Measurements from ENCODE around the gene MTX1.
"Not testable (repeated sequence)": the region's sequence is repeated elsewhere in the genome, so short reads cannot be mapped to it uniquely, and the experiment has no call there.

The MTX1 gene

GRCh38 chr1:155208541-155209311 lies at the start of gene MTX1:
Gene MTX1, plus strand, starts transcription at chr1:155208695. Its CDS starts 110 bp downstream, at chr1:155208805.
- peak; percentile 65 for DNase-seq

- DNase-seq = no peak
Measured at GRCh38 chr1:155158991-155159390, 49.5 kb upstream of the MTX1 start.

- DNase-seq = peak; percentile 18
Measured at GRCh38 chr1:155160128-155160527, 48.4 kb upstream of the MTX1 start.

- not testable (repeated sequence) for DNase-seq
Measured at GRCh38 chr1:155162631-155163030, 45.9 kb upstream of the MTX1 start.

GRCh38 chr1:155163785-155164184 lies 44.7 kb upstream of the MTX1 start:
- DNase-seq = not testable (repeated sequence)

GRCh38 chr1:155164625-155165024 lies 43.9 kb upstream of the MTX1 start:
- not testable (repeated sequence) for DNase-seq

- DNase-seq = no peak
Measured at GRCh38 chr1:155166051-155166470, 42.4 kb upstream of the MTX1 start.

GRCh38 chr1:155166471-155167165 lies 41.9 kb upstream of the MTX1 start:
- peak; percentile 61 for DNase-seq

- peak; percentile 76 for DNase-seq
Measured at GRCh38 chr1:155167166-155168104, 41.1 kb upstream of the MTX1 start.

- DNase-seq = not testable (repeated sequence)
Measured at GRCh38 chr1:155168105-155168445, 40.4 kb upstream of the MTX1 start.

GRCh38 chr1:155168456-155169210 lies 39.9 kb upstream of the MTX1 start:
- no peak for DNase-seq

- no peak for DNase-seq
Measured at GRCh38 chr1:155169541-155169940, 39.0 kb upstream of the MTX1 start.

- no peak for DNase-seq
Measured at GRCh38 chr1:155170101-155170785, 38.3 kb upstream of the MTX1 start.

- DNase-seq = no peak
Measured at GRCh38 chr1:155170806-155171205, 37.7 kb upstream of the MTX1 start.

- DNase-seq = no peak
Measured at GRCh38 chr1:155171836-155172731, 36.4 kb upstream of the MTX1 start.

GRCh38 chr1:155172732-155173477 lies 35.6 kb upstream of the MTX1 start, which contains the start of gene KRTCAP2:
Gene KRTCAP2, minus strand, starts transcription at chr1:155173304. Its CDS starts 80 bp downstream, at chr1:155173224.
- DNase-seq = peak; percentile 95

- DNase-seq = no peak
Measured at GRCh38 chr1:155173478-155174323, 34.8 kb upstream of the MTX1 start, which contains the start of gene TRIM46. Gene TRIM46, plus strand, starts transcription at chr1:155173849. Its CDS starts 118 bp downstream, at chr1:155173967.

Data from MV-4-11 (cell line).